Liver (tissue), 3 donors: ENCODE data around the gene MT1A.

Experiments
- ATF3 ChIP-seq: IDR thresholded peaks from 2 replicates; pipeline ENCODE4 v1.6.1; 2016; ENCODE audit warnings: antibody characterized with exemption
- CTCF ChIP-seq: fragments of 150-350 bp; IDR thresholded peaks from 2 replicates; pipeline ENCODE4 v1.5.1; 2017; ENCODE audit warnings: improper control_type of control experiment, low read depth, low read length; ENCODE audit not compliant: missing input control
- GABPA ChIP-seq, 2 donors: IDR thresholded peaks in 1 of 2; conservative IDR thresholded peaks in 1 of 2; 2 replicates each; pipeline ENCODE4 v1.6.1; 2016; ENCODE audit warnings: antibody characterized with exemption in 2 of 2, mild to moderate bottlenecking in 1 of 2, moderate library complexity in 1 of 2
- HNF4A ChIP-seq, 2 donors: conservative IDR thresholded peaks; 2 replicates each; pipeline ENCODE4 v1.6.1; 2016; ENCODE audit warnings: antibody characterized with exemption in 2 of 2, mild to moderate bottlenecking in 2 of 2
- HNF4G ChIP-seq: IDR thresholded peaks from 2 replicates; pipeline ENCODE4 v1.6.1; 2016; ENCODE audit warnings: antibody characterized with exemption
- JUND ChIP-seq, 2 donors: IDR thresholded peaks; 2 replicates each; pipeline ENCODE4 v1.6.1; 2016; ENCODE audit warnings: antibody characterized with exemption in 2 of 2
- MAX ChIP-seq: IDR thresholded peaks from 2 replicates; pipeline ENCODE4 v1.6.1; 2016; ENCODE audit warnings: antibody characterized with exemption
- RAD21 ChIP-seq, 2 donors: IDR thresholded peaks; 2 replicates each; pipeline ENCODE4 v1.6.1; 2016; ENCODE audit warnings: antibody characterized with exemption in 2 of 2, mild to moderate bottlenecking in 2 of 2
- REST ChIP-seq: IDR thresholded peaks from 2 replicates; pipeline ENCODE4 v1.6.1; 2016; ENCODE audit warnings: antibody characterized with exemption, mild to moderate bottlenecking
- SP1 ChIP-seq: IDR thresholded peaks from 2 replicates; pipeline ENCODE4 v1.6.1; 2018; ENCODE audit warnings: antibody characterized with exemption, mild to moderate bottlenecking
- TAF1 ChIP-seq: conservative IDR thresholded peaks from 2 replicates; pipeline ENCODE4 v1.6.1; 2016; ENCODE audit warnings: antibody characterized with exemption, mild to moderate bottlenecking
- YY1 ChIP-seq: IDR thresholded peaks from 2 replicates; pipeline ENCODE4 v1.6.1; 2016; ENCODE audit warnings: antibody characterized with exemption, mild to moderate bottlenecking
- donor health status: healthy.
- donor health status: healthy.

- TF ChIP-seq CTCF (no peak), MAX (no peak), YY1 (no peak), JUND (IDR thresholded peaks at IDR 0.05) (no peak), GABPA (IDR thresholded peaks at IDR 0.05 in 1 of 2, conservative IDR thresholded peaks at IDR 0.05 in 1 of 2) (no peak), SP1 (no peak), TAF1 (no peak), HNF4G (no peak), ATF3 (no peak), HNF4A (conservative IDR thresholded peaks at IDR 0.05) (no peak), REST (no peak), RAD21 (IDR thresholded peaks at IDR 0.05) (no peak)
Measured at GRCh38 chr16:56689171-56689570, 50.7 kb downstream of the MT1A start.
